ENCODE data around the gene NAA15. TPM values are rescaled to one million over a fixed set of nuclear protein-coding genes. Genes with fewer than 3 reads are reported as not detected.

Gene NAA15
- total and polyA plus RNA-seq, 12 donors = 4.6 to 36.4 (median 29.0) TPM

DNA sequence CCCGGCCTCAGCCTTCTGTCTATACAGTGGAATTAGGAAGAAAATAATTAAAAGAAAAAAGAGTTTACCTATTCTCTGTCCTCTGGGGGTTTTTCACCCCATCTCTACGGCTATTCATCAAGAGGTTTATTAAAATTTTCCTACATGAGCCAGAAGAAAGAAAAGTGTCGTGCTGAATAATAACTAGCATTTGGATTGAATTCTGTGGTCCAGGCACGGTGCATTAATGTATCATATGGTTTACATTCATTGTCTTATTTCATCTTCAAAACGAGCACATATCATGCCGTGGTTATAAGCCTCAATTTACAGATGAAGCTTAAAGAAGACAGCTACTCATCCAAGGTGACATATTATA lies 5.4 kb upstream of the NAA15 start:
- peaks cover 0 to 26% of the 10 kb centered on the region in 2 donors for H3K36me3 ChIP-seq (replicated peaks in 1 of 2)
- peaks cover 12 to 36% of the 10 kb centered on the region in 2 donors for H3K4me1 ChIP-seq (replicated peaks in 1 of 2)
- peak overlapping the region in 2 of 4 donors; percentile 79 to 88 for H3K4me3 ChIP-seq
- DNase-seq = no peak
- H3K27ac ChIP-seq = peak overlapping the region in 2 of 5 donors; percentile 51 to 86
- 12 to 15% (median 14%) methylated on average over 6 of the region's 6 CpGs for WGBS, 4 donors
- no peaks in the 10 kb centered on the region for H3K27me3 ChIP-seq
- no peaks in the 10 kb centered on the region for H3K9me3 ChIP-seq (replicated peaks in 1 of 3)
- TF ChIP-seq, protein P1, sequence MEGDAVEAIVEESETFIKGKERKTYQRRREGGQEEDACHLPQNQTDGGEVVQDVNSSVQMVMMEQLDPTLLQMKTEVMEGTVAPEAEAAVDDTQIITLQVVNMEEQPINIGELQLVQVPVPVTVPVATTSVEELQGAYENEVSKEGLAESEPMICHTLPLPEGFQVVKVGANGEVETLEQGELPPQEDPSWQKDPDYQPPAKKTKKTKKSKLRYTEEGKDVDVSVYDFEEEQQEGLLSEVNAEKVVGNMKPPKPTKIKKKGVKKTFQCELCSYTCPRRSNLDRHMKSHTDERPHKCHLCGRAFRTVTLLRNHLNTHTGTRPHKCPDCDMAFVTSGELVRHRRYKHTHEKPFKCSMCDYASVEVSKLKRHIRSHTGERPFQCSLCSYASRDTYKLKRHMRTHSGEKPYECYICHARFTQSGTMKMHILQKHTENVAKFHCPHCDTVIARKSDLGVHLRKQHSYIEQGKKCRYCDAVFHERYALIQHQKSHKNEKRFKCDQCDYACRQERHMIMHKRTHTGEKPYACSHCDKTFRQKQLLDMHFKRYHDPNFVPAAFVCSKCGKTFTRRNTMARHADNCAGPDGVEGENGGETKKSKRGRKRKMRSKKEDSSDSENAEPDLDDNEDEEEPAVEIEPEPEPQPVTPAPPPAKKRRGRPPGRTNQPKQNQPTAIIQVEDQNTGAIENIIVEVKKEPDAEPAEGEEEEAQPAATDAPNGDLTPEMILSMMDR (IDR thresholded peaks at IDR 0.05) = no peak
- TF ChIP-seq POLR2A (IDR thresholded peaks at IDR 0.05) = no peak
- intact Hi-C loops (cut with DNase I) = loop anchor here (5.0 to 10.0 kb wide), 4 partner anchors 64 to 201 kb away; no protein-coding TSS in a partner anchor

DNA sequence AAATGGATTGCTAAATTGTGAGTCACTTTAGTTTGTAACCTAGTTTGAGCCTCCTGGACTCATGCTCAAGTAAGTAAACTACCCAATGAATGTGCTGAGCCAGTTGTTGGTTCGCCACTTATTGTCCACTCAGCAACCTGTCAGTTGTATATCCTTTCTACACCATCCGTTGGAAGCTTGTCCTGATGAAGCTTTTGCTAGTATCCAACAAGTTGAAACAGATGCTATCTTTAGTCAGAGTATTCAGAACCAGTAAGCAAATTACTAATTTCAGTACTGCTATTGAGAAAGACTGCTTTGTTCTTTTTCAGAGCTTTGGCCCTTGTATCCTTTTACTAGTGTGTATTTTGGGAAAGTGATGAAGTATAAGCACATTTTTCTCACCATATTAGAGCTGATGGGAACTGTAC lies 4.3 kb upstream of the NAA15 start:
- peaks cover 12 to 36% of the 10 kb centered on the region in 2 donors for H3K4me1 ChIP-seq (replicated peaks in 1 of 2)
- H3K27ac ChIP-seq = no peak overlapping the region
- no peaks in the 10 kb centered on the region for H3K9me3 ChIP-seq (replicated peaks in 1 of 3)
- intact Hi-C loops (cut with DNase I) = loop anchor here (5.0 to 10.0 kb wide), 4 partner anchors 65 to 202 kb away; no protein-coding TSS in a partner anchor
- no peaks in the 10 kb centered on the region for H3K27me3 ChIP-seq
- H3K36me3 ChIP-seq (replicated peaks in 1 of 2) = peaks cover 0 to 17% of the 10 kb centered on the region in 2 donors
- TF ChIP-seq POLR2A (IDR thresholded peaks at IDR 0.05) = no peak
- TF ChIP-seq, protein P1 (IDR thresholded peaks at IDR 0.05) = no peak
- DNase-seq = no peak
- H3K4me3 ChIP-seq = no peak overlapping the region
- whole genome bisulfite sequencing, 4 donors = 81 to 94% (median 87%) methylated on average over 2 of the region's 2 CpGs

DNA sequence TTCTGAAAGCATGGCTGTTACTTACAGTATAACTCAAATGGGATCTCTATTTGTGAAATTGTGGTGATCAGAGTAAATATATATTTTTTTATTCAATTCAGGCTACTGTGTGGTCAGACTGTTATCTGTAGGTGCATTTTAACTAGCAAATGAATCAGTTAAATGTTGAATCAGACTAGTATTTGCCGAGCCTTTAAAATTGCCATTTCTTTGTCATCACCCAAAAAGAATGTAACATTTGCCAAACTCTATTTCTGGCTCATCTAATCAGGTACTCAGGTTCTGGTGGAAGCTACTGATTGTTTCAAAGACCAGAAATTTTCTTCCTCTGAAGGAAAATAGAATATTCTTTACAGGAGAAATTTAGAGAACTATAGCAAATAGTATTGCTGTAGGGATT lies 1.8 kb upstream of the NAA15 start:
- no peaks in the 10 kb centered on the region for H3K36me3 ChIP-seq (replicated peaks in 1 of 2)
- no peak for DNase-seq
- 42 to 61% (median 44%) methylated on average over 1 of the region's 1 CpG for WGBS, 4 donors
- no peak overlapping the region for H3K27ac ChIP-seq
- TF ChIP-seq, protein P1 (IDR thresholded peaks at IDR 0.05) = no peak
- TF ChIP-seq POLR2A (IDR thresholded peaks at IDR 0.05) = no peak
- intact Hi-C loops (cut with DNase I) = loop anchor here (5.0 to 10.0 kb wide), 4 partner anchors 67 to 205 kb away; no protein-coding TSS in a partner anchor
- no peaks in the 10 kb centered on the region for H3K9me3 ChIP-seq (replicated peaks in 1 of 3)
- H3K4me3 ChIP-seq = peak overlapping the region in 1 of 4 donors; percentile 8
- H3K4me1 ChIP-seq (replicated peaks in 1 of 2) = peaks cover 18 to 44% of the 10 kb centered on the region in 2 donors
- H3K27me3 ChIP-seq = no peaks in the 10 kb centered on the region

DNA sequence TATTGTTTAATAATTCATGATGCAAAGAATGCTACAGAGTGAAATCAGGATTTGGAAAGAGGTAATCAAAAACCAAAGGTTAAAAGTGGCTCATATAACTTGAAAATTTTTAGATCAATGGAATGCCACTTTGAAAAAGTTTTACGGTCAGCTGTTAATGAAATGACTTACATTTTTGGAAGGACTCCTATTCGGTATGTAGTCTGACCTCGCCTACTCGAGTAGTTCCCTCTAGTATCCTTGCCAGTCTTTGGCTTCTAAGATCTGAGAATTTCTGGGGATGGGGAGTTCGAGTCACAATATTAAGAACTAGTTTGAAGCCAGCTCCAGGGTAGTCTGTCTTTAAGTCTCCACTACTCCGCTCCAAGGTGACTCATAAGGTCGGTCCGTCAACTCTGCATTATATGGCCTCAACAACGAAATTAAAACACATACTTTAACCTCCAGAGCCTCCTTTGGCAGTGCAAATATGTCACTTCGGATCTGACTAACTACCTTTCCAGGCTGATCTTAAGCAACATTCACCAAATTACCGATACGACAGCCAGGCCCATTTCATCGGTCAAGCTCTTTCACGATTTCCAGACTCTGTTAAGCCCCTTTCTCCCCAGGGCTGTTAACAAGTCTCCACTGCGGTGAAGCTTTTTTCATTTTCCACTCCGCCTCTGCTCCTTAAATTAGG lies 733 bp upstream of the NAA15 start:
- no peaks in the 10 kb centered on the region for H3K9me3 ChIP-seq (replicated peaks in 1 of 3)
- no peaks in the 10 kb centered on the region for H3K36me3 ChIP-seq (replicated peaks in 1 of 2)
- peak overlapping the region; percentile 43 to 97 (median 84) for H3K4me3 ChIP-seq
- TF ChIP-seq POLR2A (IDR thresholded peaks at IDR 0.05) = no peak
- TF ChIP-seq, protein P1 (IDR thresholded peaks at IDR 0.05) = no peak
- intact Hi-C loops (cut with DNase I) = no loop called here
- H3K27ac ChIP-seq = peak overlapping the region; percentile 82 to 98 (median 94)
- H3K4me1 ChIP-seq (replicated peaks in 1 of 2) = peaks cover 18 to 41% of the 10 kb centered on the region in 2 donors
- peak in 3 of 7 donors; percentile 33 to 41 (median 35) for DNase-seq
- 7 to 12% (median 7%) methylated on average over 16 of the region's 16 CpGs for WGBS, 4 donors
- no peaks in the 10 kb centered on the region for H3K27me3 ChIP-seq
